Mesendoderm (in vitro differentiated cells): ENCODE results near the gene LDLRAD4.

ENCODE experiments used
- DNase-seq: peaks from one replicate; pipeline ENCODE4 v3.0.0; 2013
- H2AK5ac ChIP-seq: 2 replicates; pipeline ENCODE4 v1.6.1; 2013; ENCODE audit warnings: low read length, inconsistent platforms
- H2BK120ac ChIP-seq: 2 replicates; pipeline ENCODE4 v1.6.1; 2013; ENCODE audit warnings: low read depth, mild to moderate bottlenecking, low read length, moderate library complexity, mixed read lengths
- H2BK15ac ChIP-seq: replicated peaks from 2 replicates; pipeline ENCODE4 v1.6.1; 2013; ENCODE audit warnings: low read depth, mild to moderate bottlenecking, moderate library complexity
- H2BK5ac ChIP-seq: 2 replicates; pipeline ENCODE4 v1.6.1; 2013; ENCODE audit warnings: low read length, inconsistent platforms
- H3K18ac ChIP-seq: 2 replicates; pipeline ENCODE4 v1.6.1; 2013; ENCODE audit warnings: mild to moderate bottlenecking, low read length, mixed read lengths
- H3K23ac ChIP-seq: one replicate; pipeline ENCODE4 v1.6.1; 2013; ENCODE audit warnings: low read length
- H3K27ac ChIP-seq: 2 replicates; pipeline ENCODE4 v1.5.1; 2013; ENCODE audit warnings: low read depth, mild to moderate bottlenecking, inconsistent platforms, low read length, moderate library complexity
- H3K27me3 ChIP-seq: 2 replicates; pipeline ENCODE4 v1.6.1; 2013; ENCODE audit warnings: low read length, control low read depth, mild to moderate bottlenecking, inconsistent platforms; ENCODE audit not compliant: insufficient read depth, poor library complexity
- H3K36me3 ChIP-seq: 2 replicates; pipeline ENCODE4 v1.6.1; 2013; ENCODE audit warnings: low read length, inconsistent platforms; ENCODE audit not compliant: control insufficient read depth, insufficient read depth
- H3K4ac ChIP-seq: one replicate; pipeline ENCODE4 v1.6.1; 2013; ENCODE audit warnings: low read depth, mild to moderate bottlenecking, low read length, moderate library complexity
- H3K4me1 ChIP-seq: 2 replicates; pipeline ENCODE4 v1.6.1; 2013; ENCODE audit warnings: low read depth, low read length, inconsistent platforms; ENCODE audit not compliant: control insufficient read depth
- H3K4me2 ChIP-seq: 2 replicates; pipeline ENCODE4 v1.6.1; 2013; ENCODE audit warnings: low read length
- H3K4me3 ChIP-seq: 2 replicates; pipeline ENCODE4 v1.5.1; 2013; ENCODE audit warnings: mild to moderate bottlenecking, low read length
- H3K56ac ChIP-seq: one replicate; pipeline ENCODE4 v1.6.1; 2013; ENCODE audit warnings: low read length
- H3K79me1 ChIP-seq: 2 replicates; pipeline ENCODE4 v1.6.1; 2013; ENCODE audit warnings: low read length, inconsistent platforms
- H3K79me2 ChIP-seq: 2 replicates; pipeline ENCODE4 v1.6.1; 2013; ENCODE audit warnings: mild to moderate bottlenecking, low read length; ENCODE audit not compliant: control insufficient read depth, insufficient read depth
- H3K9ac ChIP-seq: 2 replicates; pipeline ENCODE4 v1.6.1; 2013; ENCODE audit warnings: low read length, inconsistent platforms
- H4K5ac ChIP-seq: one replicate; pipeline ENCODE4 v1.6.1; 2013; ENCODE audit warnings: low read length
- H4K8ac ChIP-seq: one replicate; pipeline ENCODE4 v1.6.1; 2013; ENCODE audit warnings: low read depth, mild to moderate bottlenecking, control low read depth, low read length, moderate library complexity
- WGBS: extraction: QIAGEN DNeasy Blood & Tissue Kit; methylation state at CpG from one replicate; pipeline ENCODE4 v1.1.7; 2013; ENCODE audit warnings: low lambda C conversion rate, missing lambda C conversion rate; ENCODE audit not compliant: insufficient coverage; ENCODE audit errors: extremely low coverage; 5-methylcytosine and 5-hydroxymethylcytosine counted together

Gene LDLRAD4

GRCh38 chr18:13184396-13184795 is 34.2 kb upstream of the LDLRAD4 start:
- H2BK15ac ChIP-seq, result no peak overlapping the region
- no peak for DNase-seq
- no peak overlapping the region for H3K4ac ChIP-seq
- no peaks in the 10 kb centered on the region for H3K27me3 ChIP-seq
- H3K79me1 ChIP-seq, result no peaks in the 10 kb centered on the region
- H4K5ac ChIP-seq, result no peak overlapping the region
- H2BK5ac ChIP-seq, result no peak overlapping the region
- WGBS, result no CpG with 5 or more reads among the region's 9 CpGs
- H3K4me1 ChIP-seq, result no peaks in the 10 kb centered on the region
- H2AK5ac ChIP-seq, result no peak overlapping the region
- H3K23ac ChIP-seq, result no peak overlapping the region
- no peak overlapping the region for H3K18ac ChIP-seq
- no peak overlapping the region for H3K9ac ChIP-seq
- H3K79me2 ChIP-seq, result no peaks in the 10 kb centered on the region
- H3K4me2 ChIP-seq, result no peak overlapping the region
- no peak overlapping the region for H3K27ac ChIP-seq
- no peak overlapping the region for H2BK120ac ChIP-seq
- no peak overlapping the region for H3K4me3 ChIP-seq
- no peak overlapping the region for H3K56ac ChIP-seq
- no peaks in the 10 kb centered on the region for H3K36me3 ChIP-seq
- H4K8ac ChIP-seq, result no peak overlapping the region

- no peaks in the 10 kb centered on the region for H3K4me1 ChIP-seq
- no peak overlapping the region for H3K23ac ChIP-seq
- H3K79me1 ChIP-seq, result no peaks in the 10 kb centered on the region
- no peak overlapping the region for H2BK120ac ChIP-seq
- H4K8ac ChIP-seq, result no peak overlapping the region
- H3K4ac ChIP-seq, result no peak overlapping the region
- H3K79me2 ChIP-seq, result no peaks in the 10 kb centered on the region
- H3K18ac ChIP-seq, result no peak overlapping the region
- H4K5ac ChIP-seq, result no peak overlapping the region
- DNase-seq, result no peak
- H2BK5ac ChIP-seq, result no peak overlapping the region
- H3K36me3 ChIP-seq, result no peaks in the 10 kb centered on the region
- no CpG with 5 or more reads among the region's 8 CpGs for WGBS
- H3K4me3 ChIP-seq, result no peak overlapping the region
- H3K27me3 ChIP-seq, result no peaks in the 10 kb centered on the region
- no peak overlapping the region for H2AK5ac ChIP-seq
- H3K9ac ChIP-seq, result no peak overlapping the region
- no peak overlapping the region for H2BK15ac ChIP-seq
- H3K56ac ChIP-seq, result no peak overlapping the region
- no peak overlapping the region for H3K27ac ChIP-seq
- no peak overlapping the region for H3K4me2 ChIP-seq
Observed at GRCh38 chr18:13185675-13186198, 32.8 kb upstream of the LDLRAD4 start.

- H4K8ac ChIP-seq, result no peak overlapping the region
- no peak overlapping the region for H3K23ac ChIP-seq
- no peak overlapping the region for H3K4ac ChIP-seq
- H3K79me1 ChIP-seq, result no peaks in the 10 kb centered on the region
- no peak overlapping the region for H3K4me3 ChIP-seq
- no peak overlapping the region for H3K27ac ChIP-seq
- H3K4me2 ChIP-seq, result no peak overlapping the region
- H3K4me1 ChIP-seq, result no peaks in the 10 kb centered on the region
- no peak overlapping the region for H2BK15ac ChIP-seq
- no CpG with 5 or more reads among the region's 6 CpGs for WGBS
- H2BK120ac ChIP-seq, result no peak overlapping the region
- no peak overlapping the region for H3K56ac ChIP-seq
- no peaks in the 10 kb centered on the region for H3K27me3 ChIP-seq
- H4K5ac ChIP-seq, result no peak overlapping the region
- H3K18ac ChIP-seq, result no peak overlapping the region
- no peaks in the 10 kb centered on the region for H3K36me3 ChIP-seq
- no peaks in the 10 kb centered on the region for H3K79me2 ChIP-seq
- no peak overlapping the region for H2BK5ac ChIP-seq
- H3K9ac ChIP-seq, result no peak overlapping the region
- no peak overlapping the region for H2AK5ac ChIP-seq
- DNase-seq, result no peak
Observed at GRCh38 chr18:13186687-13187086, 31.9 kb upstream of the LDLRAD4 start.

GRCh38 chr18:13187498-13187897 is 31.1 kb upstream of the LDLRAD4 start:
- no peaks in the 10 kb centered on the region for H3K79me2 ChIP-seq
- no peaks in the 10 kb centered on the region for H3K27me3 ChIP-seq
- no peak overlapping the region for H2BK120ac ChIP-seq
- no peak for DNase-seq
- no peak overlapping the region for H2BK15ac ChIP-seq
- no peak overlapping the region for H3K18ac ChIP-seq
- no peak overlapping the region for H3K27ac ChIP-seq
- H3K79me1 ChIP-seq, result no peaks in the 10 kb centered on the region
- H2BK5ac ChIP-seq, result no peak overlapping the region
- no peak overlapping the region for H4K8ac ChIP-seq
- no peak overlapping the region for H3K4ac ChIP-seq
- no peak overlapping the region for H3K4me3 ChIP-seq
- no peak overlapping the region for H4K5ac ChIP-seq
- H3K4me1 ChIP-seq, result no peaks in the 10 kb centered on the region
- H3K56ac ChIP-seq, result no peak overlapping the region
- H2AK5ac ChIP-seq, result no peak overlapping the region
- no peak overlapping the region for H3K23ac ChIP-seq
- H3K4me2 ChIP-seq, result no peak overlapping the region
- no CpG with 5 or more reads among the region's 4 CpGs for WGBS
- H3K9ac ChIP-seq, result no peak overlapping the region
- H3K36me3 ChIP-seq, result no peaks in the 10 kb centered on the region

GRCh38 chr18:13191031-13191430 is 27.5 kb upstream of the LDLRAD4 start:
- Histone ChIP-seq H2BK15ac (no peak overlapping the region), H3K27me3 (no peaks in the 10 kb centered on the region), H4K5ac (no peak overlapping the region), H3K27ac (no peak overlapping the region), H3K4me2 (no peak overlapping the region), H3K79me1 (no peaks in the 10 kb centered on the region), H3K56ac (no peak overlapping the region), H3K4me1 (no peaks in the 10 kb centered on the region), H3K79me2 (no peaks in the 10 kb centered on the region), H2BK5ac (no peak overlapping the region), H3K9ac (no peak overlapping the region), H3K4me3 (no peak overlapping the region), H3K18ac (no peak overlapping the region), H4K8ac (no peak overlapping the region), H2AK5ac (no peak overlapping the region), H3K23ac (no peak overlapping the region), H3K36me3 (no peaks in the 10 kb centered on the region), H3K4ac (no peak overlapping the region), H2BK120ac (no peak overlapping the region)
- no CpG with 5 or more reads among the region's 3 CpGs for WGBS
- no peak for DNase-seq

GRCh38 chr18:13191779-13192178 is 26.8 kb upstream of the LDLRAD4 start:
- H2BK5ac ChIP-seq, result no peak overlapping the region
- no CpG with 5 or more reads among the region's 7 CpGs for WGBS
- H3K27ac ChIP-seq, result no peak overlapping the region
- H3K9ac ChIP-seq, result no peak overlapping the region
- no peaks in the 10 kb centered on the region for H3K27me3 ChIP-seq
- no peak overlapping the region for H3K4me2 ChIP-seq
- no peak overlapping the region for H3K18ac ChIP-seq
- H3K4me1 ChIP-seq, result no peaks in the 10 kb centered on the region
- peak; percentile 12 for DNase-seq
- H4K8ac ChIP-seq, result no peak overlapping the region
- H4K5ac ChIP-seq, result no peak overlapping the region
- H3K4ac ChIP-seq, result no peak overlapping the region
- H3K79me1 ChIP-seq, result no peaks in the 10 kb centered on the region
- no peak overlapping the region for H3K4me3 ChIP-seq
- no peaks in the 10 kb centered on the region for H3K79me2 ChIP-seq
- H3K36me3 ChIP-seq, result no peaks in the 10 kb centered on the region
- H2BK120ac ChIP-seq, result no peak overlapping the region
- H3K23ac ChIP-seq, result no peak overlapping the region
- H2AK5ac ChIP-seq, result no peak overlapping the region
- H3K56ac ChIP-seq, result no peak overlapping the region
- no peak overlapping the region for H2BK15ac ChIP-seq
